ENCODE measurements around the gene ANK2. TPM values are rescaled to one million over a fixed set of nuclear protein-coding genes. Genes with fewer than 3 reads are reported as not detected.

Gene ANK2
- total RNA-seq, 1 experiment from 2014 or later, result 5.6 TPM

- Histone ChIP-seq H3K27ac (ENCODE audit: low read depth, low read length) (no peak overlapping the region), H4K20me1 (ENCODE audit: insufficient read depth) (no peaks in the 10 kb centered on the region), H2AFZ (ENCODE audit: low read depth, low read length, poor library complexity, severe bottlenecking) (no peak overlapping the region), H3K9me3 (ENCODE audit: control insufficient read depth in 1 of 2, insufficient read depth in 1 of 2, low read depth in 1 of 2, low read length in 2 of 2) (no peaks in the 10 kb centered on the region), H3K79me2 (ENCODE audit: insufficient read depth, low read length) (no peaks in the 10 kb centered on the region), H3K9me2 (ENCODE audit: insufficient read depth) (no peaks in the 10 kb centered on the region), H3K4me3 (replicated peaks in 1 of 2; ENCODE audit: low read depth in 1 of 2, low read length in 2 of 2) (no peak overlapping the region), H3K36me3 (ENCODE audit: control insufficient read depth in 1 of 2, insufficient read depth in 2 of 2, low read length in 2 of 2) (no peaks in the 10 kb centered on the region), H3K4me1 (ENCODE audit: control insufficient read depth in 1 of 2, insufficient read depth in 2 of 2, low read length in 2 of 2) (no peaks in the 10 kb centered on the region), H3K4me2 (ENCODE audit: low read length) (no peak overlapping the region), H3K9ac (ENCODE audit: low read length) (no peak overlapping the region), H3K27me3 (ENCODE audit: insufficient read depth, low read length) (no peaks in the 10 kb centered on the region)
- no TSS peak for BruUV-seq (replicated peaks)
- ATAC-seq (no peak), DNase-seq (ENCODE audit: low read depth, low spot score) (no peak)
- TF ChIP-seq YY1 (IDR thresholded peaks at IDR 0.05; ENCODE audit: extremely low read depth, insufficient replicate concordance, low read depth, low read length) (no peak), EZH2phosphoT487 (IDR thresholded peaks at IDR 0.05; ENCODE audit: borderline replicate concordance) (no peak), CBX3 (IDR thresholded peaks at IDR 0.05; ENCODE audit: low read depth) (no peak), MAX (IDR thresholded peaks at IDR 0.05) (no peak), ZNF274 (IDR thresholded peaks at IDR 0.05; ENCODE audit: low read depth, low read length) (no peak), POLR2A (IDR thresholded peaks at IDR 0.05; ENCODE audit: borderline replicate concordance, extremely low read depth, insufficient read depth, insufficient read length) (no peak)
- ChIA-PET POLR2A (no interaction called here), CTCF (no interaction called here), RAD21 (ENCODE audit: low non-redundant PET in 1 of 2, low total read pairs in 2 of 2, uncharacterized antibody in 2 of 2, unreplicated experiment in 2 of 2) (no interaction called here)
- intact Hi-C loops (cut with micrococcal nuclease), result no loop called here
Observed at GRCh38 chr4:113086172-113086695, 36.8 kb downstream of the ANK2 start.

GRCh38 chr4:113088050-113088449, 38.6 kb downstream of the ANK2 start:
- no peaks in the 10 kb centered on the region for H3K36me3 ChIP-seq (ENCODE audit: control insufficient read depth in 1 of 2, insufficient read depth in 2 of 2, low read length in 2 of 2)
- intact Hi-C loops (cut with micrococcal nuclease), result no loop called here
- H3K27me3 ChIP-seq (ENCODE audit: insufficient read depth, low read length), result no peaks in the 10 kb centered on the region
- ChIA-PET POLR2A (no interaction called here), RAD21 (ENCODE audit: low non-redundant PET in 1 of 2, low total read pairs in 2 of 2, uncharacterized antibody in 2 of 2, unreplicated experiment in 2 of 2) (no interaction called here), CTCF (no interaction called here)
- no peak overlapping the region for H3K4me2 ChIP-seq (ENCODE audit: low read length)
- H3K9ac ChIP-seq (ENCODE audit: low read length), result no peak overlapping the region
- H3K79me2 ChIP-seq (ENCODE audit: insufficient read depth, low read length), result no peaks in the 10 kb centered on the region
- BruUV-seq (replicated peaks), result no TSS peak
- ATAC-seq (no peak), DNase-seq (ENCODE audit: low read depth, low spot score) (no peak)
- no peak overlapping the region for H3K4me3 ChIP-seq (replicated peaks in 1 of 2; ENCODE audit: low read depth in 1 of 2, low read length in 2 of 2)
- no peaks in the 10 kb centered on the region for H4K20me1 ChIP-seq (ENCODE audit: insufficient read depth)
- no peak overlapping the region for H2AFZ ChIP-seq (ENCODE audit: low read depth, low read length, poor library complexity, severe bottlenecking)
- H3K27ac ChIP-seq (ENCODE audit: low read depth, low read length), result no peak overlapping the region
- no peaks in the 10 kb centered on the region for H3K9me3 ChIP-seq (ENCODE audit: control insufficient read depth in 1 of 2, insufficient read depth in 1 of 2, low read depth in 1 of 2, low read length in 2 of 2)
- no peaks in the 10 kb centered on the region for H3K9me2 ChIP-seq (ENCODE audit: insufficient read depth)
- H3K4me1 ChIP-seq (ENCODE audit: control insufficient read depth in 1 of 2, insufficient read depth in 2 of 2, low read length in 2 of 2), result no peaks in the 10 kb centered on the region
- no peak for TF ChIP-seq CBX3 (IDR thresholded peaks at IDR 0.05; ENCODE audit: low read depth)
